Stimulated activated CD4-positive, alpha-beta T cell treated with anti-CD3 and anti-CD28 coated beads, TNF-alpha, amount 100 ng/mL, for 24 hours (primary cell): ENCODE measurements around the gene EIF4A2.
A peak's percentile ranks its signal among the peaks of the same experiment; 100 is the strongest.
"Not testable (repeated sequence)": the region's sequence is repeated elsewhere in the genome, so short reads cannot be mapped to it uniquely, and the experiment has no call there.

Experiments
- DNase-seq, 3 experiments: peaks; one replicate each; pipeline ENCODE4 v3.0.0-alpha.2; 2020; ENCODE audit warnings: low read depth in 3 of 3

Gene EIF4A2

GRCh38 chr3:186784820-186785494 is 1.6 kb downstream of the EIF4A2 start:
- DNase-seq: no peak

- DNase-seq: no peak
These were observed 2.2 kb downstream of the EIF4A2 start for GRCh38 chr3:186785495-186786018.

GRCh38 chr3:186786922-186787321 is 3.5 kb downstream of the EIF4A2 start:
- no peak for DNase-seq

GRCh38 chr3:186787642-186788481 is 4.5 kb downstream of the EIF4A2 start:
- no peak for DNase-seq

GRCh38 chr3:186788482-186789370 is 5.3 kb downstream of the EIF4A2 start:
- no peak for DNase-seq

GRCh38 chr3:186789554-186790260 is 6.3 kb downstream of the EIF4A2 start:
- DNase-seq: no peak

- no peak for DNase-seq
These were observed 7.0 kb downstream of the EIF4A2 start for GRCh38 chr3:186790261-186790981.

- DNase-seq: no peak
These were observed 15.0 kb downstream of the EIF4A2 start for GRCh38 chr3:186798239-186798874.

- DNase-seq: no peak
These were observed 16.9 kb downstream of the EIF4A2 start for GRCh38 chr3:186800285-186800684.

- no peak for DNase-seq
These were observed 19.3 kb downstream of the EIF4A2 start for GRCh38 chr3:186802701-186803100.

GRCh38 chr3:186803447-186803846 is 20.1 kb downstream of the EIF4A2 start:
- DNase-seq: not testable (repeated sequence)

- peak; percentile 81 to 89 (median 84) for DNase-seq
These were observed 23.0 kb downstream of the EIF4A2 start, which contains the start of gene RFC4 for GRCh38 chr3:186806089-186807055. Gene RFC4 (minus strand): TSS chr3:186806482. CDS start chr3:186804713, 1,769 bp downstream.

- DNase-seq: no peak
These were observed 23.9 kb downstream of the EIF4A2 start for GRCh38 chr3:186807231-186807630.

- DNase-seq: no peak
These were observed 27.1 kb downstream of the EIF4A2 start for GRCh38 chr3:186810336-186810996.

- not testable (repeated sequence) for DNase-seq
These were observed 27.9 kb downstream of the EIF4A2 start for GRCh38 chr3:186811313-186811712.

- DNase-seq: no peak
These were observed 30.7 kb downstream of the EIF4A2 start for GRCh38 chr3:186814100-186814499.

GRCh38 chr3:186815435-186815834 is 32.1 kb downstream of the EIF4A2 start:
- DNase-seq: no peak

GRCh38 chr3:186818516-186818915 is 35.1 kb downstream of the EIF4A2 start:
- DNase-seq: no peak
